ENCODE results near the gene USP6NL.

- TF ChIP-seq CTCF (IDR thresholded peaks at IDR 0.05; ENCODE audit: insufficient read depth, low read length) (no peak), SPI1 (IDR thresholded peaks at IDR 0.05; ENCODE audit: borderline replicate concordance, low read depth) (no peak), REST (IDR thresholded peaks at IDR 0.05; ENCODE audit: insufficient replicate concordance, low read depth) (no peak)
Measured at GRCh38 chr10:11579885-11580284, 31.6 kb downstream of the USP6NL start.

Measured in HL-60 (cell line).